K562 (cell line): Measurements from ENCODE around the gene RCL1. TPM values are rescaled to one million over a fixed set of nuclear protein-coding genes. Genes with fewer than 3 reads are reported as not detected.

Source experiments
- ARHGAP35 ChIP-seq: fragments of 450-650 bp; IDR thresholded peaks from 2 replicates; pipeline ENCODE4 v1.6.1; 2018; ENCODE audit not compliant: partially characterized antibody
- BCLAF1 ChIP-seq, 2 experiments: fragments of 450-650 bp in 1 of 2; IDR thresholded peaks; 2 replicates each; pipeline ENCODE4 v1.6.1; 2011 to 2017; ENCODE audit warnings: low read depth in 2 of 2, antibody characterized with exemption in 1 of 2, borderline replicate concordance in 1 of 2, low read length in 1 of 2, mild to moderate bottlenecking in 1 of 2, mixed read lengths in 1 of 2; ENCODE audit not compliant: control insufficient read depth in 1 of 2
- CREBBP ChIP-seq: IDR thresholded peaks from one replicate; pipeline ENCODE4 v1.6.1; 2012; ENCODE audit warnings: low read depth, mild to moderate bottlenecking, control low read depth, inconsistent platforms, low read length
- CTCFL ChIP-seq: IDR thresholded peaks from 2 replicates; pipeline ENCODE4 v1.6.1; 2011; ENCODE audit warnings: borderline replicate concordance, low read depth, mild to moderate bottlenecking, moderate library complexity, low read length; ENCODE audit not compliant: insufficient read depth, poor library complexity, severe bottlenecking
- CXXC5 ChIP-seq: fragments of 250-450 bp; sonication (Bioruptor Pico); IDR thresholded peaks from 2 replicates; pipeline ENCODE4 v1.8.0; 2022; ENCODE audit warnings: inconsistent platforms, mild to moderate bottlenecking, moderate library complexity
- FOXK1 ChIP-seq: sonication (generic); formaldehyde crosslinking; IDR thresholded peaks from 2 replicates; pipeline ENCODE4 v1.8.0; 2022; ENCODE audit warnings: missing genetic modification reagents, mild to moderate bottlenecking, borderline replicate concordance
- HDAC2 ChIP-seq: fragments of 450-650 bp; IDR thresholded peaks from 2 replicates; pipeline ENCODE4 v1.6.1; 2016; ENCODE audit warnings: mild to moderate bottlenecking
- MAX ChIP-seq: sonication (generic); formaldehyde crosslinking; IDR thresholded peaks from 2 replicates; pipeline ENCODE4 v1.9.0; 2022; ENCODE audit warnings: mild to moderate bottlenecking, missing genetic modification reagents
- MLLT1 ChIP-seq, 2 experiments: fragments of 450-650 bp; IDR thresholded peaks; 2 replicates each; pipeline ENCODE4 v1.6.1; 2016
- RFX7 ChIP-seq: fragments of 250-450 bp; sonication (Bioruptor Pico); IDR thresholded peaks from 2 replicates; pipeline ENCODE4 v1.5.1; 2021; ENCODE audit warnings: mild to moderate bottlenecking
- SMAD1 ChIP-seq: fragments of 150-350 bp; IDR thresholded peaks from 2 replicates; pipeline ENCODE4 v1.6.1; 2014; ENCODE audit warnings: low read length, low read depth; ENCODE audit not compliant: partially characterized antibody
- SMAD2 ChIP-seq: fragments of 150-350 bp; IDR thresholded peaks from 2 replicates; pipeline ENCODE4 v1.6.1; 2014; ENCODE audit warnings: low read depth, mild to moderate bottlenecking, low read length
- TAF9B ChIP-seq: fragments of 450-650 bp; IDR thresholded peaks from 2 replicates; pipeline ENCODE4 v1.6.1; 2018; ENCODE audit warnings: mild to moderate bottlenecking; ENCODE audit not compliant: partially characterized antibody
- TSC22D4 ChIP-seq: fragments of 450-650 bp; IDR thresholded peaks from 2 replicates; pipeline ENCODE4 v1.6.1; 2016; ENCODE audit warnings: missing genetic modification characterization, missing biosample characterization, control low read depth
- XRCC5 ChIP-seq: fragments of 200-400 bp; formaldehyde crosslinking; IDR thresholded peaks from 2 replicates; pipeline ENCODE4 v1.6.1; 2017; ENCODE audit warnings: low read depth, mild to moderate bottlenecking, low read length
- ZFP91 ChIP-seq: sonication (generic); formaldehyde crosslinking; IDR thresholded peaks from 2 replicates; pipeline ENCODE4 v1.8.0; 2022; ENCODE audit warnings: mild to moderate bottlenecking, missing genetic modification reagents
- ZNF174 ChIP-seq: fragments of 250-450 bp; sonication (Bioruptor Pico); IDR thresholded peaks from 2 replicates; pipeline ENCODE4 v1.4.0; 2020; ENCODE audit warnings: mild to moderate bottlenecking
- ZNF280B ChIP-seq: fragments of 250-450 bp; sonication (Bioruptor Pico); IDR thresholded peaks from 2 replicates; pipeline ENCODE4 v1.5.1; 2021; ENCODE audit warnings: mild to moderate bottlenecking
- ZNF764 ChIP-seq: fragments of 250-450 bp; sonication (Bioruptor Pico); IDR thresholded peaks from 2 replicates; pipeline ENCODE4 v1.4.0; 2020; ENCODE audit warnings: low read depth, mild to moderate bottlenecking, moderate library complexity
- polyA plus RNA-seq, 8 experiments: library from polyadenylated mRNA; depleted of rRNA in 4 of 8; stranded (reverse) in 5 of 8; unstranded in 3 of 8; fragments of >200 nt; fragmentation: Nextera tagmentation in 2 of 8; fragmentation: Illumina TruSeq in 1 of 8; extraction: Ambion mirVana in 2 of 8; extraction: Trizol in 1 of 8; gene quantifications; 2 replicates each; pipeline versions ENCODE4 v1.2.1 to v1.2.3, GENCODE V29; 2011 to 2014; ENCODE audit warnings: inconsistent platforms in 1 of 8, missing spikeins in 1 of 8
- total RNA-seq, 7 experiments: library from RNA; depleted of rRNA in 6 of 7; stranded (reverse); fragments of >200 nt in 6 of 7; fragmentation: Illumina TruSeq in 2 of 7; extraction: Trizol in 2 of 7; gene quantifications; 2 replicates each; pipeline versions ENCODE4 v1.2.1 to v1.2.3, GENCODE V29; 2011 to 2021; ENCODE audit warnings: low replicate concordance in 1 of 7

RCL1 gene
- total and polyA plus RNA-seq, 9 of the 15 experiments (the other 6 are each of a cell fraction or from before 2014, with no cell fraction given), result 24.0 to 67.7 (median 38.6) TPM

GRCh38 chr9:4852419-4852818, 59.7 kb downstream of the RCL1 start (continued):
- no peak for TF ChIP-seq CTCFL
- TF ChIP-seq ZFP91 (CRISPR knock-in tag), result no peak
- no peak; a peak in 1 of 4 replicates for TF ChIP-seq BCLAF1 (IDR thresholded peaks at IDR 0.05; ENCODE audit: borderline replicate concordance in 1 of 2, control insufficient read depth in 1 of 2, low read depth in 2 of 2, low read length in 1 of 2)
- TF ChIP-seq ZNF174, result no peak
- no peak for TF ChIP-seq TSC22D4
- no peak for TF ChIP-seq SMAD2
- peak; percentile 96 for TF ChIP-seq CXXC5 (CRISPR knock-in tag)
- no peak; a peak in 1 of 4 replicates for TF ChIP-seq MLLT1 (IDR thresholded peaks at IDR 0.05)
- no peak for TF ChIP-seq TAF9B
- no peak for TF ChIP-seq ZNF764 (CRISPR knock-in tag)
- TF ChIP-seq SMAD1, result no peak
- no peak for TF ChIP-seq RFX7 (CRISPR knock-in tag)
- no peak for TF ChIP-seq ARHGAP35
- no peak for TF ChIP-seq ZNF280B (CRISPR knock-in tag)
- no peak for TF ChIP-seq CREBBP
- TF ChIP-seq XRCC5, result no peak
- peak; percentile 88 for TF ChIP-seq HDAC2
- no peak for TF ChIP-seq MAX (CRISPR knock-in tag)
- no peak for TF ChIP-seq FOXK1 (CRISPR knock-in tag)
